HG03565 (cell line): ENCODE data around the gene PPARD.
"Not testable (repeated sequence)": the region's sequence is repeated elsewhere in the genome, so short reads cannot be mapped to it uniquely, and the experiment has no call there.

Source experiments
- ATAC-seq: cut with Tn5 transposase; IDR thresholded peaks from one replicate; pipeline ENCODE4 v1.9.1; 2021; ENCODE audit warnings: mild to moderate bottlenecking, moderate library complexity; ENCODE audit not compliant: unreplicated experiment

The PPARD gene

GRCh38 chr6:35403544-35404442, 61.4 kb downstream of the PPARD start:
- no peak for ATAC-seq

GRCh38 chr6:35406711-35407485, 64.5 kb downstream of the PPARD start:
- ATAC-seq = no peak

- no peak for ATAC-seq
Observed at GRCh38 chr6:35409245-35409644, 66.9 kb downstream of the PPARD start.

GRCh38 chr6:35410131-35410530, 67.8 kb downstream of the PPARD start:
- no peak for ATAC-seq

- ATAC-seq = no peak
Observed at GRCh38 chr6:35411066-35411465, 68.7 kb downstream of the PPARD start.

GRCh38 chr6:35412102-35412501, 69.7 kb downstream of the PPARD start:
- no peak for ATAC-seq

GRCh38 chr6:35413911-35414310, 71.6 kb downstream of the PPARD start:
- no peak for ATAC-seq

GRCh38 chr6:35415065-35415891, 72.9 kb downstream of the PPARD start:
- no peak for ATAC-seq

GRCh38 chr6:35417979-35418661, 75.8 kb downstream of the PPARD start:
- no peak for ATAC-seq

- ATAC-seq = no peak
Observed at GRCh38 chr6:35419417-35419816, 77.1 kb downstream of the PPARD start.

GRCh38 chr6:35419961-35420360, 77.6 kb downstream of the PPARD start:
- no peak for ATAC-seq

GRCh38 chr6:35425284-35425683, 82.9 kb downstream of the PPARD start:
- ATAC-seq = no peak

GRCh38 chr6:35426074-35426473, 83.7 kb downstream of the PPARD start:
- ATAC-seq = no peak

GRCh38 chr6:35427435-35427834, 85.1 kb downstream of the PPARD start:
- ATAC-seq = no peak

- ATAC-seq = no peak
Observed at GRCh38 chr6:35427851-35428321, 85.5 kb downstream of the PPARD start.

GRCh38 chr6:35428421-35429149, 86.2 kb downstream of the PPARD start:
- ATAC-seq = no peak

- ATAC-seq = no peak
Observed at GRCh38 chr6:35429463-35429862, 87.1 kb downstream of the PPARD start.

GRCh38 chr6:35432291-35432690, 89.9 kb downstream of the PPARD start:
- ATAC-seq = no peak

- not testable (repeated sequence) for ATAC-seq
Observed at GRCh38 chr6:35432702-35433101, 90.3 kb downstream of the PPARD start.
